ENCODE data around the gene SETBP1.

SETBP1 gene

GRCh38 chr18:44727291-44727690 lies 46.6 kb downstream of the SETBP1 start:
- FAIRE-seq, result no peak
- no peak for DNase-seq (ENCODE audit: extremely low spot score, insufficient read length, low read depth)

DNA sequence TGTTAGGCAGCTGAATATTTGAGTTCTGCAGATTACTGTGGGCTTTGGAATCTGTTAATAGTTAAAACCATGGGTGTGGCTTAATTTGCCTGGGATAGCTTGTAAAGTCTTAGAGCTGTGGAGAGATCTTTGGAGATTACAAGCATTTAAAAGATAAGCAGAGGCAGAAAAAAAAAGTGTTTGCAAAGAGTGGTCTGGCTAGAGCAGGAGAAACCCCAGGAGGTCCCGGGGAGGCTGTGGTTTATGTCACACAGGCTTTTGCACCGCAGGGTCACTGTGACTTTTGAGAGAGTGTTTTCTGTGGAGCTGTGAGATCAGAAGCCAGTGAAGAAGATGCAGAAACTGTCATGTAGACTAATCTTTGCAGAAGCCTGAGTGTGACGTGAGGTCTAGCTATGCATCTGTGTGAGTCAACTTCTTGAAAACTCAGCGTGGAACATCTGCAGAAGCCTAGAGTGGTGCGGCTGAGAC lies 49.0 kb downstream of the SETBP1 start:
- FAIRE-seq (peak; percentile 62), DNase-seq (ENCODE audit: extremely low spot score, insufficient read length, low read depth) (no peak)

GRCh38 chr18:44730803-44731529 lies 50.3 kb downstream of the SETBP1 start:
- FAIRE-seq (no peak), DNase-seq (ENCODE audit: extremely low spot score, insufficient read length, low read depth) (no peak)

DNA sequence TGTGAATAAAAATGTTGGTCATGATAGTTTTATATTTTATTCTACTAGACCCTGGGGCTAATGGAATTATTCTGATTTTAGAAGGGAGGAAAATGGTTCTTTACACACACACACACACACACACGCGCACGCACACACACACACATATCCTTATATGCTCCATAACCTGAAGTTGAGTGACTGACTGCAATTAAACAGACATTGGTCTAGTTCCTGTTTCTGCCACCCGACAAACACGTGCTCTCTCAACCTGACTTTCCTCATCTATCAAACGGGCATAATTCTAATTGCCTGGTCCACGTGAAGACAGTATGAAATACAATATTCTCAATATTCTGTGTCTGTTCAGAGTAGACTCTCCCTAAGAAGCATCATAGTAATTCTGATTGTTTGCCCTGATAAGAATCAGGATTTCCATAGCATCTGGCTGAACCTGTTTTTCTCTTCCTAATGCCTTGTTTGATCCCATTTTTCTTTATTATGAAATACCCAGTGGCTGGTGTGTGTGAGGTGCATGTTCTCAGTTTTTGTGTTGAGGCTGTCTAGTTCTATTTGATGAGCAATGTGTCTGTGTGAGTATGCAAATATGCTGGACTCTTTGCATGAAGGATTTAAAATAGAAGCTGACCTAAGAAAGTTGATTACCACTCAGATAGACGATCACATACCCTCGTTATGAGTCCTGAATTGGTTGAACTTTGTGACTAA lies 51.0 kb downstream of the SETBP1 start:
- peak; percentile 82 for FAIRE-seq
- no peak for DNase-seq (ENCODE audit: extremely low spot score, insufficient read length, low read depth)

- FAIRE-seq (no peak), DNase-seq (ENCODE audit: extremely low spot score, insufficient read length, low read depth) (no peak)
Measured at GRCh38 chr18:44732238-44732563, 51.5 kb downstream of the SETBP1 start.

DNA sequence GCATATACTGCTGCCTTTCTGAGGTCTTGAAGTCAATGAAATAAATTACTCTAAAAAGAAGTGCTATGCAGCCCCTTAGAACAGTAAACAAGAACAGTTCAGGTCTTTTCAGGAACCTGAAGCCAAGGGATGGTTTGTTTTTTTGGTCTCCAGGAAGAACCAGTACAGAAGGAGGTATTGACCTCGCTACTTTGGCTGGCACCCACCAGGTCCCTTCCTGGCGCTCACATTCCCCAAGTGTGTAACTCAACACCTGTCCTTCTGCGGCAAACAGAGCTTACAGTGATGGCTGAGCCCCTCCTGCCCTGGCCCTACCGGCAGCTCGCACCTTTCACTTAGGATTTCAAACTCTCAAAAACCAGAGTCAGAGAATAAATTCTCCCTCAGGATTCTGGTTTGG lies 51.9 kb downstream of the SETBP1 start:
- FAIRE-seq, result no peak
- no peak for DNase-seq (ENCODE audit: extremely low spot score, insufficient read length, low read depth)

DNA sequence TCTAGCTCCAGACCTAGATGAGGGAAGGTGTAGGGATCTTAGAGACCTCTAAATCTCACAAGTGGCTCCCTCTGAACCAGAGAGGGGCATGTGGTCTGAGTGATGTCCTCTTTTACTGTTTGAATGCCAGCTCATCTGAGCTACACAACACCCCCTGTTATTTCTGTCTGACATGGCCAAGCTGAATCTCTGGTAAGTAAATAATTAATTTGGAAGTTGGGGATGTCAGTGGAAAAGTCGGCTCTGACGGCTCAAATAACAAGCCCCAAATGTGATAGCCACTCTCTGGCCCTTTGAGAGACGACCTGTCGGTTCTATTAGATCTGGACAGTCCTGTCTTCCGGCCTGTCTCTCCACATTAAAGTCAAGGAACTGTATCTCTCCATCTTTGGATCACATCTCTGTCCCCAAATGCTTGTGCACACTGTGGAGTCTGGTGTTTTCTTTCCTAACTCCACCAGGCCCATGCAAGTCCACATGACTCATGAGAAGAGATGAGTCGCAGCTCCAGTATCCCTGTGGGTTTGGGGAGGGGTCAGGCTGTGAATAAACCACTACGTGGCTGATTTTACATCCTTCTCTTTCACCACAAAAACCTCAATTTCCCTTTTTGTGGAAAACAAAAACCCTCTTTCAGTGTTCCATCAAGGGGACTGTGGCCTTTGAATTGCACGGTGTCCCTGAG lies 52.5 kb downstream of the SETBP1 start:
- DNase-seq (ENCODE audit: extremely low spot score, insufficient read length, low read depth) (no peak), FAIRE-seq (no peak)

DNA sequence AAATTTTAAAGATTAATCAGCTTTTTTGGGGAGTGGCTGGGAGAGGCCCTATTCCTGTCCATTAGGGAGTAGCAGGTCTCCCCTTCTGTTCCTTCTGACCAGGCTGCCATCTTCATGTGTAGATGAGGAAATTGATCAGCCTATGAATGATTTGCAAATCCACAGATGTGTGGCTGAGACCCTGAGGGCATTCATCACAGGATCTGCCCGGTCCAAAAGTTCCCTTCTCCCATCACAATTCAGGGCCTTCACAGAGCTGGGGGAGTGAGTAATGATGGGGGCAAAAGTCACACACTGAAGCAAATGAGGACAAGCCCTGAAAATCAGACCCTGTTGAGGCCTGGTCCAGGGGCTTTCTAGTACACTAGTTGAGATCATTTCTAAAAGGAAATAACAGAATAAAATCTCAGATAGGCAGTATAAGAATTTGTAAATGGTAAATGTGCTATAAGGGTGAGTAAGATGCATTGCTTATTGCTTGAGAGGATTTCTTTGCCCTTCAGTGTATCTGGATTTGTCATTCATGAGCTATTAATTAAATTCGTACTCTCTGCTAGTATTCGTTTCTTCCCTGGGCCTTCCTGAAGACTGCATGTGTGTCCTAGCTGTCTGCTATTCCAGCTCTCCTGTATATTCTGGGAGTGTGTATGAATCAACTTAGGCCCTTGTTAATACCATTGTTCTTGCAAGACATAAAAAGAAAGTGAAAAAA lies 53.2 kb downstream of the SETBP1 start:
- FAIRE-seq (no peak), DNase-seq (ENCODE audit: extremely low spot score, insufficient read length, low read depth) (no peak)

DNA sequence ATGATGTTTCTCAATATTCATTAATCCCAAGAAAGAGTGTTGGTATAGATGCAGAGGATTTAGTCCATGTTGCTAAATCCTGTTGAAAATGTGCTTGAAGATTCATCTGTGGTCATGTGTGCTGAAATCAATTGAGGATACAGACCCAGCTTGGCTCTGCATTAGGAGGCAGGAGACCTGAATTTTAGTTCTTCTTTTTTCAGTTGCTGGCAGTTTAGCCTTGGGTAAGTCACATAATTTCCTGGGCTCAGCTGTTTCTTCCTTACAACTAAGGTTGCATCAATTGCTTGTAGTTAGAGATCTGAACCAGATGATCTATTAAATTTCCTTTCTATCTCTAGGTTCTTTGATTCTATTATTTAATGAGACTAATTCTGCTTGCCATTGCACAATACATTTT lies 54.4 kb downstream of the SETBP1 start:
- DNase-seq (ENCODE audit: extremely low spot score, insufficient read length, low read depth), result no peak
- FAIRE-seq, result peak; percentile 33

GRCh38 chr18:44736664-44737380 lies 56.1 kb downstream of the SETBP1 start:
- no peak for FAIRE-seq
- no peak for DNase-seq (ENCODE audit: extremely low spot score, insufficient read length, low read depth)

GRCh38 chr18:44737623-44738022 lies 56.9 kb downstream of the SETBP1 start:
- FAIRE-seq (no peak), DNase-seq (ENCODE audit: extremely low spot score, insufficient read length, low read depth) (no peak)

DNA sequence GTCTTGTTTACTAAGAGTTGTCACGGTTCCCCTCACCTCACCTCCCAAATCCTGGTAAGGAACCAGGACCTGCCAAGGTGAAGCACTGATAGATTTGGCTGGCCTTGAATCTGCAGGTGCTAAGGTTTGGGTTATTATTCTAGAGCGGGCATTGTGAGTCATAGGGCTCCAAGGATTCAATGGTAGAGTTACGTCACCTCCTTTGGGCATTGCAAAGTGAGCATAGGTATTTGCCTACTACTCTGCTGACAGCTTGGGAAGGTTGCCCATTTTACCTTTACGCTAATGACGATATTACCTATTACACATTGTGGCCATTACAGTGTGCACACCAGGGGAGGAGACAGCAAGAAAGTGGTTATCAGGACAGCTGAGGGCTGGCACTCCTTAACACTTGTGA lies 59.3 kb downstream of the SETBP1 start:
- no peak for DNase-seq (ENCODE audit: extremely low spot score, insufficient read length, low read depth)
- FAIRE-seq, result no peak

- no peak for FAIRE-seq
- DNase-seq (ENCODE audit: extremely low spot score, insufficient read length, low read depth), result no peak
Measured at GRCh38 chr18:44741085-44741484, 60.4 kb downstream of the SETBP1 start.

DNA sequence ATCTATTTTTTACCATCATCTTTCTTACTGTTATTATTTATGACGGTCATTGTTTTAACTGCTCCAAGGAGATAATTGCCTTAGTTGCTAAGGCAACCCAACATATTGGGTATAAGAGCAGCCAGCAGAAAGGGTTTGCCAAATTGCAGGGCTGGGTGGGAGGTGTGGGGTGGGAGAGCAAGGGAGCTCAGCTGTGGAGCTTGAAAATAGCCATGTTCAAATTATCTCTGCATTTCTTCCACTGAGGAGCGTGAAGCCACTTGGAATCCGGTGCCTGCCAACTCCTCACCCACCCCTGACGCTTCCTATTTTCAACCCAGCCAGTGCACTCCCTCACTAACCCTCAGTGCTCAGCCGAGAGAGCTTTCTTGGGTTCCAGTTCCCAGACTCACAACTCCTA lies 60.8 kb downstream of the SETBP1 start:
- DNase-seq (ENCODE audit: extremely low spot score, insufficient read length, low read depth) (no peak), FAIRE-seq (no peak)

DNA sequence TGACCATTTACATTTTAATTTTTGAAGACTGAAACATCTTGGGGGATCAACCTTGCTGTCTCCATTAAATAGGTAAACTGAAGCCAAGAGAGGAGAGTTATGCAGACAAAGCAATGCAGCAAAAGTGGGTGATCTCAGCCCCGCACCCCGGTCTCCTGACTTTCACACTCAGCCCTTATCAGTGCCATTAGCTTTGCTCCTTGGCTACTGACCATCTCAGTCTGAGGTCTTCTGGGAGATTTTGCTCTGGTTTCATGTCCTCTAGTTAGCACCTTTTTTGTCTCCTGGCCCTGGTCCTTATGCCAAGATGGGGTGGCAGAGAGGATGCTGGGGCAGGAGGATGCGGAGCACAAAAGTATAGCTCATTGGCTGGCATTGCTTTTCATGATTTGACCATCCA lies 61.4 kb downstream of the SETBP1 start:
- no peak for FAIRE-seq

DNA sequence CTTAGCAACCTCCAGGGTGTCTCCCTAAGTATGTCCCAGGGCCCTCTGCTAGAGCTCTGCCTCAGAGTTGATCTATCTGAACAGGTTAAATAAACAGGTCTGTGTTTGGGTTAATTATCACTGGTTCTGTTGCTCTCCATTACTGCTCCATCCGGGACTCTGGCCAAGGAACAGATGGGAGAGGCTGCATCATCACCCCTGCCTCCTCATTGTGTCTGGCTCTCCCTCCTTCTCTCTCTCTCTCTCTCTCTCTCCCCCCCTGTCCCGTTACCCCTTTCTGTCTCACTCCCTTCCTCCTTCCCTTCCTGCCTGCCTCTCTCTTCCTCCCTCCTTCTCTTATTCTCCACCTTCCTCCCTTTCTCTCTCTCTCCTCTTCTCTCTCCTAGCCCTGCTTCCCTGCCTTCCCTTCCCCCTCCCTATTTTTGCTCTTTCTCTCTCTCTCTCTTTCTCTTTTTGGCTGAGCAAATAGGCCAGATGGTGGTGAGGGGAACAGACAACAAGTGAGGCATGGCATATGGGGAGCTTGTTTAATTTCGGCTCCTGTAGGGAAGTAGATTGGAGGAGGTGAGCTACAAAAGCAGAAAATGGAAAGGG lies 62.1 kb downstream of the SETBP1 start:
- FAIRE-seq (no peak), DNase-seq (ENCODE audit: extremely low spot score, insufficient read length, low read depth) (no peak)

More for the DNA sequence above, 61.4 kb downstream of the SETBP1 start:
- no peak for DNase-seq (ENCODE audit: extremely low spot score, insufficient read length, low read depth)

GRCh38 chr18:44743631-44744030 lies 62.9 kb downstream of the SETBP1 start:
- FAIRE-seq (no peak), DNase-seq (ENCODE audit: extremely low spot score, insufficient read length, low read depth) (no peak)

DNA sequence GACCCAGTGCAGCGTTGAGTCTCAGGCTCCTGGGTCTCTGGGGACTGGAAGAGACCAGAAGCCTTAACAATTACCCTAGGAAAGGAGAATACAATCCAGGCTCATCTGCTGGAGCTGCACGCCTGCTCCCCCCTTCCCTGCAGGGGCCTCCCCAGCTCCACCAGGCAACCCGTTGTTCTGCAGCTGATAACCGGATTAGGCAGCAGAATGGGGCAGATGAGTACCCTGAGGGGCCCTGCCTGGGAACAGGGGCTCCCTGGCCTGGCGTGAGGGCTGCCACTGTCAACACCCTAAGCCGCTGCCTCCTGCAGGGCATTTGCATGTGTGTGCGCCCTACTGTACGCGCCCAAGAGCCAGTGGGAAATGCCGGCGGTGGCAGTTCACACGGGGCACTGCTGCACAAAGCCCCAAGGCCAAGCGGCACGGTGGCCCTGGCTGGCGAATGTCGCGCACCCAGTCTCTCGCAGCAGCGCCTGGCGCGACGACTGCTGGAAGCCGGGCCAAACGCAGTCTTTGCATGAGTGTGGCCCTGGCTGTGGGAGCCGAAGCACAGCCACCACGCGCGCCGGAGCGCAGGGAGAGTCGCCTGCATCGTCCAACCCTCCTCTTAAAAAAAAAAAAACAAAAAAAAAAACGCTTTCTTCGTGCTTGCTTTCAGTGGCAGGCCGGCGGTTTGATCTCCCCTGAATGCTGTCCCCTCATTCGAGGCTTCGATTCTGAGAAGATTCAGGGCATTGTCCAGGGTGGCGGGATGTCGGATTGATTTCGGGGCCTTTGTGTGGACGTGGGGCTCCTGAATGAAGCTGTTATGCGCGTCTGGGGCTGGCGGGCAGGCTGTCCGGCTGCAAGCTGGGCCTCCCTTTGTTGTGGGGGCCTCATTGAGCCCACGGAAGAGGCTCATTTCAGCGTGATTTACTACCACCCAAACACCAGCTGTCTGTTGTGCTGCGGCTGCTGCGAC lies 63.8 kb downstream of the SETBP1 start:
- DNase-seq (ENCODE audit: extremely low spot score, insufficient read length, low read depth) (no peak), FAIRE-seq (no peak)

All from GM18507 (cell line).